ENCODE data around the gene ARFRP1.

Gene ARFRP1

GRCh38 chr20:63707558-63708300, at the start of gene ARFRP1, which contains the start of gene ZGPAT:
Gene ARFRP1, minus strand, starts transcription at chr20:63707976. Its CDS starts 885 bp downstream, at chr20:63707091.
Gene ZGPAT, plus strand, starts transcription at chr20:63708039. Its CDS starts 542 bp downstream, at chr20:63708581.
- DNase-seq (ENCODE audit: low read depth, low spot score) = peak; percentile 23

- DNase-seq (ENCODE audit: low read depth, low spot score) = no peak
Measured at GRCh38 chr20:63756648-63756991, 48.8 kb upstream of the ARFRP1 start.

- DNase-seq (ENCODE audit: low read depth, low spot score) = no peak
Measured at GRCh38 chr20:63755933-63756647, 48.3 kb upstream of the ARFRP1 start.

GRCh38 chr20:63754008-63754407, 46.2 kb upstream of the ARFRP1 start:
- no peak for DNase-seq (ENCODE audit: low read depth, low spot score)

- no peak for DNase-seq (ENCODE audit: low read depth, low spot score)
Measured at GRCh38 chr20:63753381-63753780, 45.6 kb upstream of the ARFRP1 start.

- DNase-seq (ENCODE audit: low read depth, low spot score) = no peak
Measured at GRCh38 chr20:63752411-63753101, 44.8 kb upstream of the ARFRP1 start.

GRCh38 chr20:63751471-63752271, 43.9 kb upstream of the ARFRP1 start:
- DNase-seq (ENCODE audit: low read depth, low spot score) = no peak

GRCh38 chr20:63750807-63751470, 43.2 kb upstream of the ARFRP1 start:
- DNase-seq (ENCODE audit: low read depth, low spot score) = no peak

- no peak for DNase-seq (ENCODE audit: low read depth, low spot score)
Measured at GRCh38 chr20:63749597-63750508, 42.1 kb upstream of the ARFRP1 start.

GRCh38 chr20:63748934-63749270, 41.1 kb upstream of the ARFRP1 start:
- no peak for DNase-seq (ENCODE audit: low read depth, low spot score)

- no peak for DNase-seq (ENCODE audit: low read depth, low spot score)
Measured at GRCh38 chr20:63748070-63748933, 40.5 kb upstream of the ARFRP1 start.

- no peak for DNase-seq (ENCODE audit: low read depth, low spot score)
Measured at GRCh38 chr20:63747622-63748069, 39.9 kb upstream of the ARFRP1 start.

GRCh38 chr20:63746751-63747315, 39.1 kb upstream of the ARFRP1 start:
- no peak for DNase-seq (ENCODE audit: low read depth, low spot score)

GRCh38 chr20:63745961-63746731, 38.4 kb upstream of the ARFRP1 start:
- no peak for DNase-seq (ENCODE audit: low read depth, low spot score)

GRCh38 chr20:63745424-63745805, 37.6 kb upstream of the ARFRP1 start:
- DNase-seq (ENCODE audit: low read depth, low spot score) = no peak

- no peak for DNase-seq (ENCODE audit: low read depth, low spot score)
Measured at GRCh38 chr20:63744574-63745423, 37.0 kb upstream of the ARFRP1 start.

- DNase-seq (ENCODE audit: low read depth, low spot score) = no peak
Measured at GRCh38 chr20:63744158-63744557, 36.4 kb upstream of the ARFRP1 start.

Measured in iPS DF 19.7 (cell line).